Right ventricle myocardium inferior (tissue), 1 donor: ENCODE results near the gene ADAMTSL1. TPM values are rescaled to one million over a fixed set of nuclear protein-coding genes. Genes with fewer than 3 reads are reported as not detected.

ENCODE experiments used
- ATAC-seq: fragments of 200-7000 bp; cut with Tn5 transposase; one replicate; pipeline ENCODE4 v1.9.1; 2020; ENCODE audit warnings: mild to moderate bottlenecking, moderate library complexity
- DNase-seq: peaks from one replicate; pipeline ENCODE4 v3.0.0; 2021; ENCODE audit errors: missing footprints
- intact Hi-C: fragments of 100-400 bp; cut with DNase I; formaldehyde crosslinking; loops from one replicate; pipeline ENCODE4 v1.11.0; 2022
- total RNA-seq: library from RNA; stranded (reverse); fragmentation: NEBNext Ultra II Directional; extraction: Animal tissue kit (Norgen Biotek cat#: 25700); gene quantifications from one replicate; pipeline ENCODE4 v1.2.1, GENCODE V29; 2021
- donor health status: DM: no; HTN: yes; CAD: no; lungs with severe emphysema.

The ADAMTSL1 gene
- total RNA-seq, 1 donor from 2014 or later, result 1.9 TPM

GRCh38 chr9:18588002-18588401 lies 114.0 kb downstream of the ADAMTSL1 start:
- DNase-seq, result no peak
- ATAC-seq, result no peak
- intact Hi-C loops, result no loop called here

- intact Hi-C loops, result no loop called here
- ATAC-seq (no peak), DNase-seq (no peak)
Observed at GRCh38 chr9:18591261-18591660, 117.3 kb downstream of the ADAMTSL1 start.

GRCh38 chr9:18594837-18595236 lies 120.9 kb downstream of the ADAMTSL1 start:
- ATAC-seq, result no peak
- intact Hi-C loops, result no loop called here
- no peak for DNase-seq

- no peak for DNase-seq
- intact Hi-C loops, result no loop called here
- ATAC-seq, result peak; percentile 42
Observed at GRCh38 chr9:18595597-18595996, 121.6 kb downstream of the ADAMTSL1 start.

GRCh38 chr9:18596920-18597319 lies 123.0 kb downstream of the ADAMTSL1 start:
- DNase-seq (no peak), ATAC-seq (no peak)
- intact Hi-C loops, result no loop called here

GRCh38 chr9:18598969-18599368 lies 125.0 kb downstream of the ADAMTSL1 start:
- DNase-seq (no peak), ATAC-seq (no peak)
- intact Hi-C loops, result no loop called here

GRCh38 chr9:18601026-18601425 lies 127.1 kb downstream of the ADAMTSL1 start:
- intact Hi-C loops, result no loop called here
- ATAC-seq, result no peak
- no peak for DNase-seq

GRCh38 chr9:18601956-18602355 lies 128.0 kb downstream of the ADAMTSL1 start:
- intact Hi-C loops, result no loop called here
- DNase-seq (no peak), ATAC-seq (no peak)

GRCh38 chr9:18604767-18605730 lies 131.1 kb downstream of the ADAMTSL1 start:
- no peak for DNase-seq
- intact Hi-C loops, result no loop called here
- no peak for ATAC-seq

- ATAC-seq (peak; percentile 89), DNase-seq (no peak)
- intact Hi-C loops, result no loop called here
Observed at GRCh38 chr9:18605766-18606180, 131.8 kb downstream of the ADAMTSL1 start.

GRCh38 chr9:18606281-18606680 lies 132.3 kb downstream of the ADAMTSL1 start:
- intact Hi-C loops, result no loop called here
- DNase-seq (no peak), ATAC-seq (peak; percentile 53)

- intact Hi-C loops, result no loop called here
- DNase-seq (no peak), ATAC-seq (no peak)
Observed at GRCh38 chr9:18606846-18607245, 132.9 kb downstream of the ADAMTSL1 start.

- intact Hi-C loops, result no loop called here
- DNase-seq, result no peak
Observed at GRCh38 chr9:18608371-18608770, 134.4 kb downstream of the ADAMTSL1 start.

GRCh38 chr9:18610956-18611355 lies 137.0 kb downstream of the ADAMTSL1 start:
- intact Hi-C loops, result no loop called here
- ATAC-seq, result peak; percentile 43
- no peak for DNase-seq

More at GRCh38 chr9:18608371-18608770, 134.4 kb downstream of the ADAMTSL1 start:
- ATAC-seq, result no peak

GRCh38 chr9:18611971-18612370 lies 138.0 kb downstream of the ADAMTSL1 start:
- no peak for ATAC-seq
- intact Hi-C loops, result no loop called here
- no peak for DNase-seq

- DNase-seq (no peak), ATAC-seq (no peak)
- intact Hi-C loops, result no loop called here
Observed at GRCh38 chr9:18614116-18614515, 140.2 kb downstream of the ADAMTSL1 start.

GRCh38 chr9:18614651-18615050 lies 140.7 kb downstream of the ADAMTSL1 start:
- intact Hi-C loops, result no loop called here
- DNase-seq (no peak), ATAC-seq (no peak)

- intact Hi-C loops, result no loop called here
- ATAC-seq, result no peak
- DNase-seq, result no peak
Observed at GRCh38 chr9:18616976-18617375, 143.0 kb downstream of the ADAMTSL1 start.

GRCh38 chr9:18617759-18618158 lies 143.8 kb downstream of the ADAMTSL1 start:
- no peak for DNase-seq
- no peak for ATAC-seq
- intact Hi-C loops, result no loop called here

GRCh38 chr9:18618862-18619261 lies 144.9 kb downstream of the ADAMTSL1 start:
- DNase-seq (no peak), ATAC-seq (no peak)
- intact Hi-C loops, result no loop called here
